Esophagus muscularis mucosa (tissue), 4 donors: Measurements from ENCODE around the gene HARS2. TPM values are rescaled to one million over a fixed set of nuclear protein-coding genes. Genes with fewer than 3 reads are reported as not detected.
A peak's percentile ranks its signal among the peaks of the same experiment; 100 is the strongest.
"Not testable (repeated sequence)": the region's sequence is repeated elsewhere in the genome, so short reads cannot be mapped to it uniquely, and the experiment has no call there.

ENCODE experiments used
- DNase-seq: peaks from one replicate; pipeline ENCODE4 v3.0.0-alpha.2; 2017; ENCODE audit errors: extremely low spot score
- H3K27ac ChIP-seq, 4 donors: fragments of 200-600 bp; sonication (generic); replicated peaks in 1 of 4; 1 replicate in 3 of 4; 2 replicates in 1 of 4; pipeline ENCODE4 v1.5.1; 2016 to 2019; ENCODE audit warnings: mild to moderate bottlenecking in 1 of 4
- H3K27me3 ChIP-seq, 4 donors: fragments of 200-600 bp; sonication (generic); one replicate each; pipeline versions ENCODE4 v1.5.1 to v1.6.0; 2016 to 2019
- H3K36me3 ChIP-seq, 4 donors: fragments of 200-600 bp; sonication (generic); one replicate each; pipeline ENCODE4 v1.5.1; 2016 to 2019
- H3K4me1 ChIP-seq, 4 donors: fragments of 200-600 bp; sonication (generic); one replicate each; pipeline ENCODE4 v1.5.1; 2016 to 2019
- H3K4me3 ChIP-seq, 4 donors: fragments of 200-600 bp; sonication (generic); 1 replicate in 2 of 4; 2 replicates in 2 of 4; pipeline ENCODE4 v1.5.1; 2016 to 2019; ENCODE audit warnings: mild to moderate bottlenecking in 4 of 4, moderate library complexity in 1 of 4
- H3K9me3 ChIP-seq, 4 donors: fragments of 200-600 bp; sonication (generic); 1 replicate in 3 of 4; 2 replicates in 1 of 4; pipeline ENCODE4 v1.5.1; 2016 to 2019
- EP300 ChIP-seq: sonication (generic); formaldehyde crosslinking; IDR thresholded peaks from one replicate; pipeline ENCODE4 v1.6.1; 2017; ENCODE audit warnings: antibody characterized with exemption
- POLR2A ChIP-seq: fragments of 450-650 bp; IDR thresholded peaks from one replicate; pipeline ENCODE4 v1.6.1; 2017; ENCODE audit warnings: antibody characterized with exemption, moderate library complexity, mild to moderate bottlenecking, low read depth
- POLR2AphosphoS5 ChIP-seq, 2 donors: sonication (generic); formaldehyde crosslinking; IDR thresholded peaks; one replicate each; pipeline ENCODE4 v1.6.1; 2017; ENCODE audit warnings: antibody characterized with exemption in 2 of 2
- WGBS: methylation state at CpG from one replicate; pipeline ENCODE4 v1.1.5; 2018; 5-methylcytosine and 5-hydroxymethylcytosine counted together
- intact Hi-C: fragments of 100-400 bp; cut with DNase I; formaldehyde crosslinking; loops from one replicate; pipeline ENCODE4 v1.15.1; 2023
- total RNA-seq, 4 donors: library from RNA; depleted of rRNA; stranded (reverse); fragments of >200 nt; gene quantifications; one replicate each; pipeline versions ENCODE4 v1.1.0 to v1.2.1, GENCODE V29; 2016
- TF ChIP-seq, protein P1 (sequence below), 3 experiments: fragments of 200-600 bp in 2 of 3; fragments of 450-650 bp in 1 of 3; sonication (generic) in 2 of 3; IDR thresholded peaks; one replicate each; pipeline ENCODE4 v1.5.1; 2017 to 2019; ENCODE audit warnings: antibody characterized with exemption in 3 of 3, mild to moderate bottlenecking in 2 of 3, moderate library complexity in 1 of 3

HARS2 gene
- total RNA-seq, 4 donors from 2014 or later = 19.1 to 22.2 (median 19.2) TPM

DNA sequence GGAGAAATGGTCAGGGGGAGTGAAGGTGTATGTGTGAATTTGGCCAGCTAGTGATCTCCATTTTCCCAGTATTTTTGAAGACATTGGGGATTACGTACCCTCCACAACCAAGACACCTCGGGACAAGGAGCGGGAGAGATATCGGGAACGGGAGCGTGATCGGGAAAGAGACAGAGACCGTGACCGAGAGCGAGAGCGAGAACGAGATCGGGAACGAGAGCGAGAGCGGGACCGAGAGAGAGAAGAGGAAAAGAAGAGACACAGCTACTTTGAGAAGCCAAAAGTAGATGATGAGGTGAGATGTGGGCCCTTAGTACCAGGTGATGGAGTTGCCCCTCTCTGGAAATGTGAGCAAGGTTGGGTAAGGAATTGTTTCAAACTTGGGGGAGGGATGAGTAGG is 32.4 kb upstream of the HARS2 start:
- intact Hi-C loops = no loop called here

DNA sequence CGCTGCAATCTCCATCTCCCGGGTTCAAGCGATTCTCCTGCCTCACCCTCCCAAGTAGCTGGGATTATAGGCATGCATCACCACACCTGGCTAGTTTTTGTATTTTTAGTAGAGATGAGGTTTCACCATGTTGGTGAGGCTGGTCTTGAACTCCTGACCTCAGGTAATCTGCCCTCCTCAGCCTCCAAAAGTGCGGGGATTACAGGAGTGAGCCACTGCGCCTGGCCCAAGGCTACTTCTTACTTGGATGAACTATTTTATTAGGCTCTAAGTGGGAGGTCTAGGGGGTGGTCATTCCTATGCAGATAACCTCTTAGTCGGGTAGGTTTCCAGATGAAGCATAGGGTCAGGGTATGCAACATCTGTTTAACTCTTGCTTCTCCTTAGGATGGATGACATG is 30.9 kb upstream of the HARS2 start:
- peaks cover 76 to 81% (median 79%) of the 10 kb centered on the region in 4 donors for H3K36me3 ChIP-seq
- H3K4me1 ChIP-seq = peaks cover 7 to 11% (median 10%) of the 10 kb centered on the region in 4 donors
- WGBS = 85% methylated on average over 6 of the region's 6 CpGs
- DNase-seq, H3K27me3 ChIP-seq, H3K27ac ChIP-seq, H3K4me3 ChIP-seq, H3K9me3 ChIP-seq: not testable (repeated sequence)
- intact Hi-C loops = loop anchor here (5.0 to 10.0 kb wide), 2 partner anchors 37 to 286 kb away; no protein-coding TSS in a partner anchor

More for the DNA sequence above, 32.4 kb upstream of the HARS2 start:
- WGBS = 98% methylated on average over 17 of the region's 17 CpGs
- peaks cover 89 to 96% (median 94%) of the 10 kb centered on the region in 4 donors for H3K36me3 ChIP-seq
- no peak for DNase-seq
- TF ChIP-seq EP300 = no peak
- no peaks in the 10 kb centered on the region for H3K27me3 ChIP-seq
- no peaks in the 10 kb centered on the region for H3K9me3 ChIP-seq
- no peak overlapping the region for H3K4me3 ChIP-seq
- H3K4me1 ChIP-seq = peaks cover 4 to 5% (median 4%) of the 10 kb centered on the region in 4 donors
- H3K27ac ChIP-seq = no peak overlapping the region

DNA sequence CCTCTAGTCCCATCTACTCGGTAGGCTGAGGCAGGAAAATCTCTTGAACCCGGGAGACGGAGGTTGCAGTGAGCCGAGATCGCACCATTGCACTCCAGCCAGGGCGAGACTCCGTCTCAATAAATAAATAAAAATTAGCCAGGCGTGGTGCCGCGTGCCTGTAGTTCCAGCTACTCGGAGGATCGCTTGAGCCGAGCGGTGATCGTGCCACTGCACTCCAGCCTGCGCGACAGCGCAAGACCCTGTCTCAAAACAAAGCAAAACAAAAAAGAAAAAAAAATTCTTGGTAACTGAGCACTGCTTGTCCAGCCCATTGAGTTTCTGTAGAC is 27.3 kb upstream of the HARS2 start:
- Histone ChIP-seq H3K27me3 (no peaks in the 10 kb centered on the region), H3K36me3 (peaks cover 50 to 65% (median 55%) of the 10 kb centered on the region in 4 donors), H3K4me3 (peak overlapping the region; percentile 69 to 86 (median 78)), H3K27ac (peak overlapping the region; percentile 84 to 94 (median 92)), H3K9me3 (no peaks in the 10 kb centered on the region), H3K4me1 (peaks cover 24 to 32% (median 29%) of the 10 kb centered on the region in 4 donors)
- TF ChIP-seq, protein P1, sequence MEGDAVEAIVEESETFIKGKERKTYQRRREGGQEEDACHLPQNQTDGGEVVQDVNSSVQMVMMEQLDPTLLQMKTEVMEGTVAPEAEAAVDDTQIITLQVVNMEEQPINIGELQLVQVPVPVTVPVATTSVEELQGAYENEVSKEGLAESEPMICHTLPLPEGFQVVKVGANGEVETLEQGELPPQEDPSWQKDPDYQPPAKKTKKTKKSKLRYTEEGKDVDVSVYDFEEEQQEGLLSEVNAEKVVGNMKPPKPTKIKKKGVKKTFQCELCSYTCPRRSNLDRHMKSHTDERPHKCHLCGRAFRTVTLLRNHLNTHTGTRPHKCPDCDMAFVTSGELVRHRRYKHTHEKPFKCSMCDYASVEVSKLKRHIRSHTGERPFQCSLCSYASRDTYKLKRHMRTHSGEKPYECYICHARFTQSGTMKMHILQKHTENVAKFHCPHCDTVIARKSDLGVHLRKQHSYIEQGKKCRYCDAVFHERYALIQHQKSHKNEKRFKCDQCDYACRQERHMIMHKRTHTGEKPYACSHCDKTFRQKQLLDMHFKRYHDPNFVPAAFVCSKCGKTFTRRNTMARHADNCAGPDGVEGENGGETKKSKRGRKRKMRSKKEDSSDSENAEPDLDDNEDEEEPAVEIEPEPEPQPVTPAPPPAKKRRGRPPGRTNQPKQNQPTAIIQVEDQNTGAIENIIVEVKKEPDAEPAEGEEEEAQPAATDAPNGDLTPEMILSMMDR (IDR thresholded peaks at IDR 0.05) = no peak
- TF ChIP-seq EP300 (no peak), POLR2AphosphoS5 (IDR thresholded peaks at IDR 0.05) (no peak), POLR2A (no peak)
- no peak for DNase-seq
- WGBS = 23% methylated on average over 18 of the region's 18 CpGs
- intact Hi-C loops = loop anchor here (5.0 to 10.0 kb wide), 2 partner anchors 33 to 289 kb away; no protein-coding TSS in a partner anchor

GRCh38 chr5:140664359-140665119 is 26.7 kb upstream of the HARS2 start, which contains the start of gene WDR55:
Gene WDR55 (plus strand): TSS chr5:140664904. CDS start chr5:140664913, 9 bp downstream.
- peaks cover 50 to 65% (median 55%) of the 10 kb centered on the region in 4 donors for H3K36me3 ChIP-seq
- 0% methylated on average over 29 of the region's 54 CpGs for WGBS
- intact Hi-C loops = loop anchor here (5.0 to 10.0 kb wide), 2 partner anchors 33 to 290 kb away; no protein-coding TSS in a partner anchor
- H3K9me3 ChIP-seq = no peaks in the 10 kb centered on the region
- peak within 1 kb of the TSS; percentile 69 to 86 (median 78) for H3K4me3 ChIP-seq
- peak; percentile 48 for TF ChIP-seq POLR2A
- TF ChIP-seq, protein P1 (IDR thresholded peaks at IDR 0.05) = no peak
- peak; percentile 93 to 94 for TF ChIP-seq POLR2AphosphoS5 (IDR thresholded peaks at IDR 0.05)
- peak within 1 kb of the TSS; percentile 84 to 94 (median 92) for H3K27ac ChIP-seq
- no peaks in the 10 kb centered on the region for H3K27me3 ChIP-seq
- peak; percentile 97 for DNase-seq
- peaks cover 24 to 32% (median 29%) of the 10 kb centered on the region in 4 donors for H3K4me1 ChIP-seq

DNA sequence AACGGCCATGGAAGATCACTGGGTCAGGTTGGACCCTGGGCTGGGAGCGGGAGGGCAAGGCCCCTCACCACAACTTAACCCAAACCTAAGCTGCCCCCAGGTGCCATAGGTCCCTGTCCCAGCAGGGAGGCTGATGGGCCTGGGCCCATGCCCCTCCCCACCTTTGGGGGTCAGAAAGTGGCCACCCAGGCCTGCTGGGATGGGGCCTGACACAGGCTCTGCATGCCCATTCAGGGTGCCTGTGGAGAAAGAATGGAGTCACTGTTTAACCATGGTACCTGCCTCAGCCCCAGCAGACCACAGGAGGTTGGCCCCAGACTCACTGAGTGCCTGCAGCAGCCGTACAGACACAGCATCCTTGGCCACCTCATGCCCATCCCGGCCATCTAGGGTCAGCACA is 20.2 kb upstream of the HARS2 start:
- DNase-seq, H3K27ac ChIP-seq, intact Hi-C loops, H3K9me3 ChIP-seq, H3K27me3 ChIP-seq, H3K4me3 ChIP-seq: not testable (repeated sequence)
- H3K4me1 ChIP-seq = peaks cover 11 to 26% (median 22%) of the 10 kb centered on the region in 4 donors
- H3K36me3 ChIP-seq = peaks cover 45 to 90% (median 73%) of the 10 kb centered on the region in 4 donors
- WGBS = 100% methylated on average over 3 of the region's 4 CpGs

GRCh38 chr5:140671472-140672125 is 19.7 kb upstream of the HARS2 start:
- no peak for DNase-seq
- intact Hi-C loops = no loop called here
- H3K27ac ChIP-seq = no peak overlapping the region
- WGBS = 84% methylated on average over 1 of the region's 7 CpGs
- H3K27me3 ChIP-seq = no peaks in the 10 kb centered on the region
- peaks cover 51 to 96% (median 78%) of the 10 kb centered on the region in 4 donors for H3K36me3 ChIP-seq
- no peak for TF ChIP-seq POLR2A
- no peak for TF ChIP-seq EP300
- TF ChIP-seq, protein P1 (IDR thresholded peaks at IDR 0.05) = no peak
- TF ChIP-seq POLR2AphosphoS5 (IDR thresholded peaks at IDR 0.05) = no peak
- H3K9me3 ChIP-seq = no peaks in the 10 kb centered on the region
- H3K4me3 ChIP-seq = no peak overlapping the region
- peaks cover 5 to 20% (median 16%) of the 10 kb centered on the region in 4 donors for H3K4me1 ChIP-seq
